Measurements from ENCODE around the gene ZKSCAN4.
A peak's percentile ranks its signal among the peaks of the same experiment; 100 is the strongest.

The ZKSCAN4 gene

DNA sequence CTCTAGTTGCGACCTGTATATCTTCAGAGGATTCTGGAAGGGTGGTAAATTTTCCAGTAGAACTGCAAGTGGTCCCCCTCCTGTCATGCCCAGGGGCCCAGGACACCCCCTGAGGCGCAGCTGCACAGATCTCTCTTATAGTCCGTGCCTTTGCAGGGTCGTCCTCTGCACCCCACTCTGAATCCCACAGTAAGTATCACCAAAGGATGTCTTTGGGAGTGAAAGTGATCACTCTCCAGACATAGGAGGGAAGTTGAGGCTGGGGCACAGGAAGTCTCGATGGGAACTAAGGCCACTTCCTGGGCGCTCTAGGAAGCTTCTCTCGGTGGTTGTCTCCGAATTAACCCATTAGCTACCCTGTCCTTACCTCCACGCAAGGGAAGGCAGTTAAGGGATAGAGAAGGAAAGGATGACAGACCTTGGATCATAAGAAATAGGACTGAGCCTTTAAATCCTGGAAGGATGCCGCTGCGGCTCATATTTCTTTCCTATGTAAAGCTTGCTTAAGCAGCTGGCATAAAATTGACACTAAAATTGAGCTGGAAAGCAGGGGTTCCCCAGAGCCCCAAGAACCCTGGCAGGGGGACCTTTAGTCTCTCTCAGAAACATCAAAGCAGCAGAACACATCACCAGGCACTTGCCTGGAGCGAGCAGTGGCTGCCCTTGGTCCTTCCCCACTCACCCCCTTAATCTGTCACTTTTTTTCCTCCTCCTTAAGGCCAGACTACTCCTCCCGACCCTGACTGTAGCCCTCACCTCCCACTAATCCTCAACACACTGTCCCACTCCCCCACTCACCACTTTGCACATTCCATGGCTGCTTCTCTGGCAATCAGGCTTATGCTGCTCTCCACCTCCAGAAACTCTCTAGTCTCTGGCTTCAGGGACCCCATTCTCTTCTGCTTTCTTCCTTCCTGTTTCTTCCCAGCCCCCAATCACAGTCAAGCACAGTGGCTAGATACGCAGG lies at the start of gene ZKSCAN4:
ZKSCAN4 (minus strand) TSS at position 261 of the 967 bp plus-strand sequence. CDS start 289 bp downstream, outside the sequence.
- peak; percentile 57 for DNase-seq (ENCODE audit: low read depth)

DNA sequence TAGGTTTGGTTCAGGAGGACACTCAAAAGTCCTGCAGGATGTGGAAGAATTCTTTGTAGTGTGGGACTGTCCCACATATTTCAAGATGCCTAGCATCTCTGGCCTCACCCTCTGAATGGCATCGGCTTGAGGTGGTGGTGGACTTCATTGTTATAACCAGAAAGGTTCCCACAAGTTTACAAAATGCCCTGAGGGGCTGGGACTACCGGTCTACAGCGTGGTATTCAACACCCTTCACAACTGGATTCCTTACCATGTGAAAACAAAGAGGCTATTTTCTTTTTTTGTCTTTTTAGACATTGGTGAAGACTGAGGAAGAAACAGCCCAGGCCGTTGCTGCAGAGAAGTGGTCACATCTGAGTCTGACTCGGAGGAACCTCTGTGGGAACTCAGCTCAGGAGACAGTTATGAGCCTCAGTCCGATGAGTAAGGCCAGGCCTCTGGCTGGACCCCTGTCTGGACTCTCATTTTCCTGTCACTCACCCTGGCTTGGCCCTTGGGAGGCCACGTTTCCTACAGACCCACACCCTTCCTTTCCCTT lies 44.5 kb upstream of the ZKSCAN4 start:
- no peak for DNase-seq (ENCODE audit: low read depth)

DNA sequence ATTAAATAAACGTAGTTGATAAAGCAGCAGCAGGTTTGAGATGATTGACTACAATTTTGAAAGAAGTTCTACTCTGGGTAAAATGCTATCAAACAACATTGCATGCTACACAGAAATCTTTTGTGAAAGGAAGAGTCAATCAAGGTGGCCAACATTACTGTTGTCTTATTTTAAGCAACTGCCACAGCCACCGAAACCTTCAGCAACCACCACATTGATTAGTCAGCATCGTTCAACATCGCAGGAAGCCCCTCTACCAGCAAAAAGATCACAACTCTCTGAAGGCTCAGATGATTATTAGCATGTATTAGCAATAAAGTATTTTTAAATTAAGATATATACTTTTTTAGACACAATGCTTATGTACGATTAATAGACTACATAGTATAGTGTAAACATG lies 43.3 kb upstream of the ZKSCAN4 start:
- DNase-seq (ENCODE audit: low read depth), result no peak

DNA sequence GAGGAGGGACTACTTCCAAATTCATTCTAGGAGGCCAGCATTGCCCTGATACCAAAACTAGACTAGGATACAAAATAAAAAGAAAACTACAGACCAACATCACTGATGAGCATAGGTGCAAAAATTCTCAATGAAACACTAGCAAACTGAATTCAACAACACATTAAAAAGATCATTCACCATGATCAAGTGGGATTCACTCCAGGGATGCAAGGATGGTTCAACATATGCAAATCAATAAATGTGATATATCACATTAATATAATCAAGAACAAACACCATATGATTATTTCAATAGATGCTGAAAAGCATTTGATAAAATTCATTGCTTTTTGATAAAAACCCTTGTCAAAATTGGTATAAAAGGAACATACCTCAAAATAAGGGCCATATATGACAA lies 39.5 kb upstream of the ZKSCAN4 start:
- no peak for DNase-seq (ENCODE audit: low read depth)

DNA sequence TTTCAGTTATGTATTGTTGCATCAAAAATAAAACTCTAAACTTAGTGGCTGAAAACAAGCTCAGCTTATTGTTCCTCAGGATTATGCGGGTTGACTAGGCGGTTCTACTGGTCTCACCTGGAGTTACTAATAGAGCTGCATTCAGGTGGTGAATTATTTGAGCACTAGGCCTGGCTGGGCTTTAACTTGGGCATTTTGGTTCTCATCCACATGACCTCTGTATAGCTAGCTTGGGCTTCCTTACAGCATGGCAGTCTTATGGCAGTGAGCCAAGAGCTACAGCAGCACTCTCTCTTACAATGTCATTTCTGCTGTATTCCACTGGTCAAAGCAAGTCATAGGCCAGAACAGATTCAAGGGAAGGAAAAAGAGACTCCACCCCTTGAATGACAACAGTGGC lies 30.9 kb upstream of the ZKSCAN4 start:
- DNase-seq (ENCODE audit: low read depth), result no peak

DNA sequence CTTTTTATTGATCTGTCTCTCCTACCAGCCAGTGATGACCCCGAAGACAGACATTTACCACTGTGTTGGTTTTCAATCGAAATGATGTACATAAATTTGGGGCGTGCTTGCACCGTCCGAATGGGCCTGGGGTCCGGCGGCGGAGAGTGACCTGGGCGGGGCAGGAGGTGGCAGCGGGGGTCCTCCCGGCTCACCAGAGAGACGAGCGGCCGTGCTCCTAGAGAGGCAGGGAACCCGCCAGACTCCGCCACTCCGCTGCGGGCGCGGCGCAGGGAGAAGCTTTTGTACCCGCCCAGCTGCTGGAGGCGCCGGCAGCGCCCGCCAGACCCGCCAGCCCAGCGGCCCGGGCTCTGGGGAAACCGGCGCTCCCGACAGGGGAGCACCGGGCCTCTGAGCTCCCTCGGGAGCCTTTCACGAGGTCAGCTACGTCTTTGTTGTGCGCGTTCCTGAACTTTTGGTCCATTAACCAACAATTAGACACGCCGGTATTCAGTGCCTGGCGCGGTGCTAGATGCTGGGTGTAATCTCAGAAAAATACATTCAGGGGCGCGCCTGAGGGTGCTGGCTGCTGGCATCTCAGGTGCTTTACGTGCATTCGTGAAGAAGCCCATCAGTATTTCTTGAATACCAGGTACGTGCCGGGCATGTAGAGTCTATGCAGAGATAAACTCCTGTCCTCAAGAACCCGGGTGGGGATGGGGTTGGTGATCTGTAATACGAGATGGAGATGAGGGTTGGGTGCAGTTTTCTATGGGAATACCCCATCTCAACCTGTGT lies 29.4 kb upstream of the ZKSCAN4 start, which contains the start of gene PGBD1:
PGBD1 (plus strand) TSS at position 285 of the 777 bp plus-strand sequence. CDS start 2,242 bp downstream, outside the sequence.
- peak; percentile 18 for DNase-seq (ENCODE audit: low read depth)

DNA sequence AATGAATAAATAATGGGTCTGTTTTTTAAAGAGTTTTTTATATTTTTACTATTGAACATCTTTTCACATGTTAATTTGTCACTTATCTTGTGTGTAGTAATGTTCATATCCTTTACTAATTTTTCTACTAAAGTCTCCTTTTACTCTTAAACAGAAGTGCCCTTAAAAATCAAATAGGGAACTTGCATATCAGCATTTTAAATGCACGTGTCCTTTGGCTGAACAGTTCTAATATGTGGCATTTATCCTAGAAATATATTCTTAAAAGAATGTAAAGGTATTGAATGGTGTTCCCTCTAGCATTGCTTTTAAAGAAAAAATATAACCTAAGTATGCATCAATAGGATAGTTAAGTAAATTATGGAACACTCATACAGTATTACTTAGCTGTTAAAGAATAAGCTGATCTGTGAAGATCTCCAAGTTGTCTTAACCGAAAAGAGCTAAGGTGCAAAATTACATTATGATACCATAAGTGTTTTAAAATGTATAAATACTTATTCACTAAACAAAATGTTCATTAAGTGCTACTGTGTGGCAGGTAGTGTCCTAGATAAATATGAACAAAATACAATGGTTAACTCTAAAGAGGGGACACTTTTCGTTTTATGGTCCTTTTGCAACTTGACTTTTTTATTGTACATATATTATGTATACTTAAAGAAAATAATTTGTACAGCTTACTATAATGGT lies 28.7 kb upstream of the ZKSCAN4 start:
- no peak for DNase-seq (ENCODE audit: low read depth)

DNA sequence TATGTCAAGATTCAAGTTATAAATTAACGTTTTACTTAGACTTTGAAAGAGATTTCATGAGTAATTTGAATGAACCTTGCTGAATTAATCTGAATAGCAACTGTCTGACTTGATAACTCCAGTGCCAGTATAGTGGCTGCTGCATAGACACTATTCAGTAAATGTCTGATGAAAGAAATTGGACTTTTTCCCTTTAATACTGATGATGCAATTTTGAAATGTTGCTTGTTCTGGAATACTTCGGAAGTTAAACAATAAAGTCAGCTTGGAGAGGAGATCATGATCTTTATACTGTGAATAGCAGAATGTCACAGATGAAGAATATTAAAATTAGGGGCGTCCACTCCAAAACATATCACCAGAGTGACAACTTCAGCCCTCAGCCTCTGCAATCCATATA lies 25.7 kb upstream of the ZKSCAN4 start:
- DNase-seq (ENCODE audit: low read depth), result no peak

DNA sequence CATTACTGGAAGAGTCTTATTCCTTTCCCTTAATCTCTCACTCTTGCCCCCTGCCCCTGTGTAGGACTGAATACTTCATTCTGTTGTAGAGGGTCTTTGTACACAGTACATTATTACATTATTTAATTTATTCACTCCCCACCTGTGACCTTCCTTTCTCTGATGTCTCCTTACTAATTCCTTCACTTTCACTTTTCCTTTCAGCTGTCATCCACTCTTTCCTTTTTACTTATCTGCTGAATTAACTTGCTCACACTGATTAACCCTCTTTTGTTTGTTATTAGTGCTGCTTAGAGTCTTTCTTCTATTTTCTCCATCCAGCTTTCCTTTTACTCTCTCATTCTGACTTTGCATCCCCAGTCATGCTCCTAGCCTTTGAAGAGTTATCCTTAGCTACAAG lies 22.8 kb upstream of the ZKSCAN4 start:
- no peak for DNase-seq (ENCODE audit: low read depth)

DNA sequence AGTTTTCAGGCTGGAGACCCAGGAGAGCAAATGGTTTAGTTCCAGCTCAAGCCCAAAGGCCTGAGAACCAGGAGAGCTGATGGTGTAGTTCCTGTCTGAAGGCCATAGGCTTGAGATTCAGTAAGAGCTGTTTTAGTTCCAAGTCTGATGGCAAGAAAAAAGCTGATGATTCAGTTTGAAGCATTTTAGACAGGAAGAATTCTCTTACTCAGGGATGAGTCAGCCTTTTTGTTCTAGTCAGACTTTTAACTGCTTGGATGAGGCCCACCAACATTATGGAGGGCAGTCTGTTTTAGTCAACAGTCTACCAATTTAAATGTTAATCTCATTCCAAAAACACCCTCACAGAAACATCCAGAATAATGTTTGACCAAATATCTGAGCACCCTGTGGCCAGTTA lies 17.4 kb upstream of the ZKSCAN4 start:
- DNase-seq (ENCODE audit: low read depth), result no peak

DNA sequence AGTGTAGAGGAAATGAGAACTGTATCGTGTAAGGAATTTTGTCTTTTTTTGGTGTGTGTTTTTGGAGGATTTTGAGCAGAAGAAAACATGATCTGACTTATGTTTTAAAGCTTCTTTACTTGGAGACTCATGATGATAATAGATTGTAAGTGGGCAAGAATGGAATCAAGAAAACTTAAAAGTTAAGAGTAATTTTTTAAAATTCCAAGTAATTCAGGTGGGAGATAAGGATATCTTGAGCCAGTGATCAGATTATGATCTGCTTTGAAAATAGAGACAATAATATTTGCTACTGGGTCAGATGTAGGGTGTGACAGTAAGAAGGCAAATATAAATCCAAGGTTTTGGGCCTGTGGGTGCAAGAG lies 15.6 kb upstream of the ZKSCAN4 start:
- no peak for DNase-seq (ENCODE audit: low read depth)

DNA sequence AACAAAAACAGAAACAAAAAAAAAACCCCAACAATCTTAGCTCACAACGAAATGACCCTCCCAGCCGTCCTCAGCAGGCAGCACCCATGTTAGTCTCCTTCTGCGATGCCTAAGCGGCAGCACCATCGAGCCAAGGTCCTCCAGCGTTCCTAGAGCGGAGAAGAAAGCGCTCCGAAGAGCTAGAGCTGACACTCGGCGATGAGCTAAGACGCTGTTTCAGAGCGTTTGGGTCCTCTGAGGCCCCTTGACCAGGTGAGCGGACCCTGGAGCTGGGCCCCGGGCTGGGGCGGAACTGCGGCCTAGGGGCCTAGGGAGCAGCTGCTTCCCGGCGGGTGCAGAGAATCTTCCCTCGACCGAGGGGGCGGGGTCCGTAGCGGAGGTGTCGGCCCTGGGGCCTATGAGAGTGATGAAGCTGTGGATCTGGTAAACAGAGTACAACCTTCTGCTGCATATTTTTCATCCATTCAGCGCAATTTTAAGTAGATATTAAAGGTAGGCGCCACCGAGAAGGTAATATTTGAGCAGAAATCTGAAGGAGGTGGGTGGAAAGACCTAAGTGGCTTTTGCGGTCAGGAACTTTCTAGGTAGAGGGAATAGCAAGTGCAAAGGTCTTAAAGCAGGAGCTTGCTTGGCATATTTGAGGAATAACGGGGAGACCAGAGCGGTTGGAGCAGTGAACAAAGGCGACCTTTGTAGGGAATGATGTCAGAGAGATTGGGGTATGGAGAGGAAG lies 15.1 kb upstream of the ZKSCAN4 start, which contains the start of gene ZSCAN26:
ZSCAN26 (plus strand) TSS at position 182 of the 733 bp plus-strand sequence. CDS start 4,777 bp downstream, outside the sequence.
- DNase-seq (ENCODE audit: low read depth), result peak; percentile 70

DNA sequence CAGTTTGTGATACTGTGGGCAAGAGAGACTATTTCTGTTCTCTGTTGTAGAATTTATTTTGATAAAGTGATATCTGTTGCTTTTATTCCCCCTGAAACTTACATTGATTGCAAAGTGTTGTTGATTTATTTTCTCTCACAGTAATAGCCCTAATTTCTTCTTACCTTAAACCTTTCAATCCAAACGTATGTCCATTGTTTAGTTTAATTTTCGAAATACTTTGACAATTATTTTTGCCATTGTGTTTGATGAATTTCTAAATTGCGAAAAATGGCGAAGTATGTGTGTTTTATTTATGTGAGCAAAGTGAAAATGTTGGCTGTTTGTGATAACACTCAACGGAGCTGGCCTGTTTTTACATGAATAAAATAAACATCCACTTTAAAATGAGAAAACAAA lies 14.5 kb upstream of the ZKSCAN4 start:
- no peak for DNase-seq (ENCODE audit: low read depth)

DNA sequence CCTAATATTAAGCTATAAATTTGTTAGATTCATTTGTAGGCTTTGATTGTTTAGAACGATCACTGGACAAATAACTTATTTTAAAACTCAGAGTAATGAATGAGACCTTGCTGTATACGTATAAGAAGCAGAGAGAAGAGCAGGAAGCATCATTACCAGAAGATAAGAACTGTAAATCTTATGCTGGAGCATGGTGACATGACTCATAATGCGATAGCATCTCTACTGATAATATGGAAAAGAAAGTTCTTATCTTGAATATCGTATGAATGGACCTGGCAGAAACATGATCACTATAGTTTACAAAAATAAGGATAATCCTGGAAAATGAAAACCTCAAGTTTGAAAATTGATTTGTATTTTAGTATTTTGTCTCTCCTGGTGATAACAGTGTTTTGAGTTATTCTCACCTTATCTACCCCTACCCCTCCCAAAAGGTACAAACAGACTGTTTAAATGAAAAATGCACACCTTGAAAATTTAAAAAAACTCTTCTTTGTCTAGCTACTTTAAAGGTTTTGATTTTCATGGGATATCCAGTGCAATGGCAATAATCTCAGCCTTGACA lies 12.8 kb upstream of the ZKSCAN4 start:
- DNase-seq (ENCODE audit: low read depth), result no peak

DNA sequence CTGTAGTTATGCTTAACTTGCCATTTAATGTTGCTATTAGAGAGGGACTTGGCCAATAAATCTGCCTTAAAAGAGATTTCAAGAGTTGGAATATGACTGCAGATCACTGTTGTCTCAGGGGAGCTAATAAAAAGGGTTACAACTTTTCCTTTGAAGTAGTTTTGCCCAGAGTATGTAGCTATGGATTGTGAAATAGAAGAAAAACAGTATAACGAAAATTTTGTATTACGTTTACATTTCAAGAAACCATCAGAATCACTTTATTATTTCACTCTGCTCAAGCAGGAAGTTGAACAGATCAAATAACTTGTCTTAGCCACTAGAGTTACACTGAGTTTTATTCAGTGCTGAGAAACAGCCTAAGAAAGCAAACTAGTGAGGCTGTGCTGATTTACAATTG lies 11.9 kb upstream of the ZKSCAN4 start:
- DNase-seq (ENCODE audit: low read depth), result no peak

DNA sequence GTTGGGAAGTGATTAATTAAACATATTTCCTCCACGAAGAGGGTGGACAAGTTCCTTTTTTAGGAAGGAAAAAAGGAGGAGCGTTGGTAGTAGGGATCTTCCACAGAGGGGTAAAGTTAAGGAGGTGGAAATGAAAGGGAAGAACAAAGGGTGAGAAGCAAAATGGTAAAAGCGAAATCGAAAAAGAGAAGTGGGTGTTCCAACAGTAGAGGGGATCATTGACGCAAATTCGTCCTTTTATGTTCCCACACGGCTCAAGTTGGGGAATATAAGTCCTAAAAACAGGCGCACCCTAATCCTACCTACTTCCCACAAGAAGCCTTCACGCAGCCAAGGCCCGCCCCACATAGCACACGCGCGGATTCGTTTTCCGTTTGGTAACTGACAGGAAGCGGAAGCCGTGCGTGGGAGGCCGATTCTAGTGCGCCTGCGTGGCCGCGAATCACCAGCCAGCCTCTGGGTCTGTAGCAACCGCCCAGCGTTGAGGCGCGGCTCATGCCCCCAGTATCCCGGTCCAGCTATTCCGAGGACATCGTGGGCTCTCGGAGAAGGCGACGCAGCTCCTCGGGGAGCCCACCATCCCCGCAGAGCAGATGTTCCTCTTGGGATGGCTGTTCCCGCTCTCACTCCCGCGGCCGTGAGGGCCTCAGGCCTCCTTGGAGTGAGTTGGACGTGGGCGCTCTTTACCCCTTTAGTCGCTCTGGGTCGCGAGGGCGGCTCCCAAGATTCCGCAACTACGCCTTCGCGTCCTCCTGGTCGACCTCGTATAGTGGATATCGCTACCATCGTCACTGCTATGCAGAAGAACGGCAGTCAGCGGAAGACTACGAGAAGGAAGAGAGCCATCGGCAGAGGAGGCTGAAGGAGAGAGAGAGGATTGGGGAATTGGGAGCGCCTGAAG lies 7.1 kb upstream of the ZKSCAN4 start, which contains the start of gene NKAPL:
NKAPL (plus strand) TSS at position 421 of the 901 bp plus-strand sequence; CDS start at position 496, 75 bp downstream.
- peak; percentile 40 for DNase-seq (ENCODE audit: low read depth)

DNA sequence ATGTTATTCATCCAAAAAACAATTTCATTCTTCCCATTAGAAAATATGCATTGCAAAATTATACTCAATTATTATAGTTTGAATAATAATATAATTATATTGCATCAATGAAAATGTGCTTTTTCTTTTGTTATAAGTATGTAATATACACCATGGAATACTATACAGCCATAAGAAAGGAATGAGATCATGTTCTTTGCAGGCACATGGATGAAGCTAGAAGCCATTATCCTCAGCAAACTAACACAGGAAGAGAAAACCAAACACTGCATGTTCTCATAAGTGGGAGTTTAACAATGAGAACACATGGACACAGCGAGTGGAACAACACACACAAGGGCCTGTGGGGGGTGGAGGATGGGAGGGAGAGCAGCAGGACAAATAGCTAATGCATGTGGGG lies 5.0 kb upstream of the ZKSCAN4 start:
- no peak for DNase-seq (ENCODE audit: low read depth)

DNA sequence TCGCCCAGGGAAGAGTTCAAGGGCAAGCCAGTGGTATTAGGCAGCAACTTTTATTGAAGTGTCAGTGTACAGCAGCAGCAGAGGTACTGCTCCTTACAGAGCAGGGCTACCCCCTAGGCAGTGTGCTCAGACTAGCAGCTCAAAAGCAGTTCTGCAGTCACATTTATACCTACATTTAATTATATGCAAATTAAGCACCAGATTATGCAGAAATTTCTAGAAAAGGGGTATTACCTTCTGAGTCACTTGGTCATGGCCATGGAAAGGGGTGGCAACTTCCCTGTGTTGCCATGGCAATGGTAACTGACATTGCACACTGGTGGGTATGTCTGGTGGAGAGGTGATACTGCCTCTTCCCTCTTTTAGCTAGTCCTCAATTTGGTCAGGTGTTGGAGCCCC lies 2.1 kb upstream of the ZKSCAN4 start:
- DNase-seq (ENCODE audit: low read depth), result no peak

DNA sequence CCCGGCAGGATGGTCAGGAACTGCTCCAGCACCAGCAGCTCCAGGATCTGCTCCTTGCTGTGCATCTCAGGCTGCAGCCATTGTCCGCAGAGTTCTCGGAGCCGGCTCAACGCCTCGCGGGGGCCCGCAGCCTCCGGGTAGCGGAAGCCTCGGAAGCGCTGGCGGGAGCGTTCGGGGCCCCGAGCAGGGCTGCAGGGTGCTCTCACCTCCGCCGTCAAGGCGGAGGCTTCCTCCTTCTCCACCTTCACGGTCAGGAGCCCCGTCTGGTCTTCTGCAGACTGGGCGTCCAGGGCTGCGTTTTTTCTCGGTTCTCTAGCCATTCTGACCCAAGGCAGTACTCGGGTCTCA lies 434 bp downstream of the ZKSCAN4 start:
- DNase-seq (ENCODE audit: low read depth), result peak; percentile 14

DNA sequence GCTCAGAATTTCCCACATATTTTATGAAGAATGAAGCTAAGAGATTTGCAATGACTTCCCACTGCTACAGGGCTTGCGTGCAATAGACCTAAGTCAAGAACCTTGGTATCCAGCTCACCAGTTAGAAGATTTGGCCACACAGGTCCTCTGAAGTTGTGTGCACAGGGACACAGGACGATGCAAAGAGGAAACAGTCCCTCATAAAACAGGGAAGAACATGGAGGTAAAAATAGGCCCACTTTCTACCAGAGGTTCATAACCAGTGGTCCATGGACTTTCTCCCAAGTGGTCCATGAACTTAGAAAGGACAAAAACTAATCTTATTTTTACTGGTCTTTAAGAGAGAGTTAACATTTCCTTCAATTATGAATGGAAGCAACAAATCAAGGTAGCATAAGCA lies 1.3 kb downstream of the ZKSCAN4 start:
- DNase-seq (ENCODE audit: low read depth), result no peak

All from activated T-helper 9 cell treated with anti-CD3 and anti-CD28 coated beads, Interleukin-2, amount 50 U/mL, for 16 hours (primary cell).